HEK293 (cell line): ENCODE measurements around the gene ANO6.

ENCODE experiments used
- CTCF ChIA-PET: fragments of 350-600 bp; formaldehyde crosslinking; extraction: SDS; loops from one replicate; lab custom pipeline; 2021; ENCODE audit warnings: antibody characterized with exemption; lab: Yijun Ruan, JAX
- POLR2A ChIA-PET: fragments of 300-600 bp; formaldehyde crosslinking; extraction: SDS; loops from one replicate; lab custom pipeline; 2020; ENCODE audit warnings: antibody characterized with exemption, inconsistent platforms; lab: Yijun Ruan, JAX
- H3K27ac ChIP-seq: fragments of 200-500 bp; sonication (Bioruptor generic); 2 replicates; pipeline ENCODE4 v1.5.1; 2014; ENCODE audit warnings: low read depth, low read length, control low read depth, inconsistent platforms; ENCODE audit errors: extremely low read depth
- H3K36me3 ChIP-seq, 2 experiments: fragments of 200-500 bp in 1 of 2; sonication (Bioruptor generic) in 1 of 2; 1 replicate in 1 of 2; 2 replicates in 1 of 2; pipeline ENCODE4 v1.5.1; 2014 to 2017; ENCODE audit warnings: inconsistent platforms in 2 of 2, low read length in 2 of 2; ENCODE audit not compliant: control insufficient read depth in 2 of 2, insufficient read depth in 1 of 2
- H3K4me1 ChIP-seq: fragments of 200-500 bp; sonication (Bioruptor generic); 2 replicates; pipeline ENCODE4 v1.5.1; 2014; ENCODE audit warnings: mild to moderate bottlenecking, low read length, inconsistent platforms; ENCODE audit not compliant: control insufficient read depth, insufficient read depth
- H3K4me3 ChIP-seq: 2 replicates; pipeline ENCODE4 v1.5.1; 2011; ENCODE audit warnings: low read depth, mild to moderate bottlenecking, control low read depth, low read length, moderate library complexity
- H3K9me3 ChIP-seq: fragments of 200-500 bp; sonication (Bioruptor generic); 2 replicates; pipeline ENCODE4 v1.5.1; 2014; ENCODE audit warnings: low read depth, low read length, inconsistent platforms; ENCODE audit not compliant: control insufficient read depth, insufficient read depth
- EGR2 ChIP-seq: fragments of 450-650 bp; formaldehyde crosslinking; IDR thresholded peaks from 2 replicates; pipeline ENCODE4 v1.5.1; 2016; ENCODE audit warnings: low read depth, missing biosample characterization, missing genetic modification characterization
- KLF1 ChIP-seq: fragments of 450-650 bp; formaldehyde crosslinking; IDR thresholded peaks from 2 replicates; pipeline ENCODE4 v1.5.1; 2016; ENCODE audit warnings: missing biosample characterization, missing genetic modification characterization
- PRDM4 ChIP-seq: fragments of 450-650 bp; formaldehyde crosslinking; IDR thresholded peaks from 2 replicates; pipeline ENCODE4 v1.5.1; 2017; ENCODE audit warnings: missing biosample characterization, missing genetic modification characterization
- SP2 ChIP-seq: fragments of 450-650 bp; formaldehyde crosslinking; IDR thresholded peaks from 2 replicates; pipeline ENCODE4 v1.5.1; 2016; ENCODE audit warnings: missing biosample characterization, missing genetic modification characterization
- ZNF2 ChIP-seq: fragments of 450-650 bp; formaldehyde crosslinking; IDR thresholded peaks from 2 replicates; pipeline ENCODE4 v1.5.1; 2016; ENCODE audit warnings: missing biosample characterization, missing genetic modification characterization
- ZNF24 ChIP-seq: fragments of 450-650 bp; formaldehyde crosslinking; IDR thresholded peaks from 2 replicates; pipeline ENCODE4 v1.5.1; 2016; ENCODE audit warnings: missing biosample characterization, missing genetic modification characterization
- ZNF423 ChIP-seq: fragments of 450-650 bp; formaldehyde crosslinking; IDR thresholded peaks from 2 replicates; pipeline ENCODE4 v1.5.1; 2016; ENCODE audit warnings: missing biosample characterization, missing genetic modification characterization
- ZNF513 ChIP-seq: fragments of 450-650 bp; IDR thresholded peaks from 2 replicates; pipeline ENCODE4 v1.5.1; 2018; ENCODE audit warnings: missing biosample characterization, missing genetic modification characterization
- ZNF571 ChIP-seq: fragments of 450-650 bp; formaldehyde crosslinking; IDR thresholded peaks from 2 replicates; pipeline ENCODE4 v1.5.0; 2017; ENCODE audit warnings: missing biosample characterization, missing genetic modification characterization
- ZNF626 ChIP-seq: fragments of 450-650 bp; sonication (Bioruptor Pico); formaldehyde crosslinking; IDR thresholded peaks from 2 replicates; pipeline ENCODE4 v1.5.1; 2018; ENCODE audit warnings: missing biosample characterization, missing genetic modification characterization, inconsistent platforms
- ZNF645 ChIP-seq: fragments of 450-650 bp; formaldehyde crosslinking; IDR thresholded peaks from 2 replicates; pipeline ENCODE4; 2016; ENCODE audit warnings: missing biosample characterization, missing genetic modification characterization
- ZNF791 ChIP-seq: fragments of 450-650 bp; formaldehyde crosslinking; IDR thresholded peaks from 2 replicates; pipeline ENCODE4 v1.5.1; 2016; ENCODE audit warnings: missing biosample characterization, missing genetic modification characterization
- ZSCAN30 ChIP-seq: fragments of 450-650 bp; IDR thresholded peaks from 2 replicates; pipeline ENCODE4 v1.5.1; 2018; ENCODE audit warnings: missing biosample characterization, mild to moderate bottlenecking, missing genetic modification characterization, moderate library complexity

The ANO6 gene

GRCh38 chr12:45415393-45415817 is 199.5 kb downstream of the ANO6 start (continued):
- TF ChIP-seq EGR2 (tag by site-specific recombination) (no peak), ZNF24 (peak; percentile 85), ZSCAN30 (tag by site-specific recombination) (0 out of 2 replicates have a peak, but pooled peaks have one; percentile 18), ZNF645 (no peak), ZNF791 (tag by site-specific recombination) (no peak), ZNF513 (tag by site-specific recombination) (no peak), ZNF423 (tag by site-specific recombination) (no peak)

GRCh38 chr12:45416126-45416525 is 200.2 kb downstream of the ANO6 start:
- Histone ChIP-seq H3K4me3 (no peak overlapping the region), H3K4me1 (no peaks in the 10 kb centered on the region), H3K27ac (no peak overlapping the region), H3K36me3 (peaks cover 0 to 55% of the 10 kb centered on the region in 2 experiments), H3K9me3 (no peaks in the 10 kb centered on the region)
- TF ChIP-seq ZNF626 (tag by site-specific recombination) (no peak), ZNF2 (tag by site-specific recombination) (no peak)
- ChIA-PET CTCF (no interaction called here), POLR2A (no interaction called here)

- H3K4me3 ChIP-seq, result no peak overlapping the region
- no peak overlapping the region for H3K27ac ChIP-seq
- peaks cover 6 to 43% of the 10 kb centered on the region in 2 experiments for H3K36me3 ChIP-seq
- TF ChIP-seq PRDM4 (no peak), SP2 (tag by site-specific recombination) (no peak), ZNF571 (tag by site-specific recombination) (no peak)
- TF ChIP-seq, all 188 proteins: peak for 0
- H3K9me3 ChIP-seq, result no peaks in the 10 kb centered on the region
- POLR2A ChIA-PET, result no interaction called here
- H3K4me1 ChIP-seq, result no peaks in the 10 kb centered on the region
- CTCF ChIA-PET, result interaction anchor here (0.7 kb wide), 1 partner anchor 421 kb away, joined by 3 read pairs; no protein-coding TSS in a partner anchor
These were observed 202.6 kb downstream of the ANO6 start for GRCh38 chr12:45418520-45418919.

- CTCF ChIA-PET, result interaction anchor here (0.7 kb wide), 1 partner anchor 420 kb away, joined by 3 read pairs; no protein-coding TSS in a partner anchor
- Histone ChIP-seq H3K4me1 (no peaks in the 10 kb centered on the region), H3K27ac (no peak overlapping the region), H3K36me3 (peaks cover 9 to 47% of the 10 kb centered on the region in 2 experiments), H3K4me3 (no peak overlapping the region), H3K9me3 (no peaks in the 10 kb centered on the region)
- no peak for TF ChIP-seq KLF1
- POLR2A ChIA-PET, result no interaction called here
These were observed 203.5 kb downstream of the ANO6 start for GRCh38 chr12:45419317-45419814.
